ENCODE data around the gene KCNJ16.

Gene KCNJ16

GRCh38 chr17:70050931-70051330, 24.1 kb upstream of the KCNJ16 start:
- TF ChIP-seq, protein P1, sequence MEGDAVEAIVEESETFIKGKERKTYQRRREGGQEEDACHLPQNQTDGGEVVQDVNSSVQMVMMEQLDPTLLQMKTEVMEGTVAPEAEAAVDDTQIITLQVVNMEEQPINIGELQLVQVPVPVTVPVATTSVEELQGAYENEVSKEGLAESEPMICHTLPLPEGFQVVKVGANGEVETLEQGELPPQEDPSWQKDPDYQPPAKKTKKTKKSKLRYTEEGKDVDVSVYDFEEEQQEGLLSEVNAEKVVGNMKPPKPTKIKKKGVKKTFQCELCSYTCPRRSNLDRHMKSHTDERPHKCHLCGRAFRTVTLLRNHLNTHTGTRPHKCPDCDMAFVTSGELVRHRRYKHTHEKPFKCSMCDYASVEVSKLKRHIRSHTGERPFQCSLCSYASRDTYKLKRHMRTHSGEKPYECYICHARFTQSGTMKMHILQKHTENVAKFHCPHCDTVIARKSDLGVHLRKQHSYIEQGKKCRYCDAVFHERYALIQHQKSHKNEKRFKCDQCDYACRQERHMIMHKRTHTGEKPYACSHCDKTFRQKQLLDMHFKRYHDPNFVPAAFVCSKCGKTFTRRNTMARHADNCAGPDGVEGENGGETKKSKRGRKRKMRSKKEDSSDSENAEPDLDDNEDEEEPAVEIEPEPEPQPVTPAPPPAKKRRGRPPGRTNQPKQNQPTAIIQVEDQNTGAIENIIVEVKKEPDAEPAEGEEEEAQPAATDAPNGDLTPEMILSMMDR (conservative IDR thresholded peaks at IDR 0.05; ENCODE audit: low read depth, low read length): no peak
- no peak overlapping the region for H3K4me3 ChIP-seq (ENCODE audit: low read length)
- DNase-seq (ENCODE audit: low read depth): no peak

DNA sequence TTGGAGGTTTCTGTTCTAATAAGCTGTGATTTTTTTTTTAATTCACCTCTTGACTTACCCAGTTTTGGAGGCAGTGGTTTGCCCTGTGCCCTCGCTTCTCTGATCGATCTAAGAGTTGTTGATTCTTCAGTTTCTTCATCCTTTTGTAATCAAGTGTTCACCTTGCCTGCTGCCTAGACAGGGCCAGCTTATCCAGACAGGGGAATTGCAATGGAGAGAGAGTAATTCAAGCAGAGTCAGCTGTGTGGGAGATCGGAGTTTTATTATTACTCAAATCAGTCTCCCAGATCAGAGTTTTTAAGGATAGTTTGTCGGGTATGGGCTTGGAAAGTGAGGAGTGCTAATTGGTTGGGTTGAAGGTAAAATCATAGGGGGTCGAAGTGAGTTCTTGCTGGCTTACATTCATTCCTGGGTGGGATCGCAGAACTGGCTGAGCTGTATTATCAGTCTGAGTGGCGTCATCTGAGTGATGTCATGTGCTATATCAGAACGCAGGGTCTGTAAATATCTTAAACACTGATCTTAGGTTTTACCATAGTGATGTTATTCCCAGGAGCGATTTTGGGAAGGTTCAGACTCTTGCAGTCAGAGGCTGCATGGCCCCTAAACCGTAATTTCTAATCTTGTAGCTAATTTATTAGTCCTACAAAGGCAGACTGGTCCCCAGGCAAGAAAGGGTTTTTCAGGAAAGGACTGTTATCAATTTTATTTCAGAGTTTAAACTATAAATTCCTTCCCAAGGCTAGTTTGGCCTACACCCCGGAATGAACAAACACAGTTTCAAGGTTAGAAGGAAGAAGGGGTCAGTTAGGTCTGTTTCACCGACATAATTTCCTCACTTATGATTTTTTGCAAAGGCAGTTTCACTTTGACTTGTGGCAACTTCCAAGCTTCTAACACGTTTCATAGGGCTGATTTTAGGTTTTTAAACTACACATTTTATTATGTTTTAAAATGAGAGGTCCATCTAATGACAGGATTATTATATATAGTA, 21.5 kb upstream of the KCNJ16 start:
- TF ChIP-seq, protein P1 (conservative IDR thresholded peaks at IDR 0.05; ENCODE audit: low read depth, low read length): no peak
- no peak for DNase-seq (ENCODE audit: low read depth)
- H3K4me3 ChIP-seq (ENCODE audit: low read length): no peak overlapping the region

DNA sequence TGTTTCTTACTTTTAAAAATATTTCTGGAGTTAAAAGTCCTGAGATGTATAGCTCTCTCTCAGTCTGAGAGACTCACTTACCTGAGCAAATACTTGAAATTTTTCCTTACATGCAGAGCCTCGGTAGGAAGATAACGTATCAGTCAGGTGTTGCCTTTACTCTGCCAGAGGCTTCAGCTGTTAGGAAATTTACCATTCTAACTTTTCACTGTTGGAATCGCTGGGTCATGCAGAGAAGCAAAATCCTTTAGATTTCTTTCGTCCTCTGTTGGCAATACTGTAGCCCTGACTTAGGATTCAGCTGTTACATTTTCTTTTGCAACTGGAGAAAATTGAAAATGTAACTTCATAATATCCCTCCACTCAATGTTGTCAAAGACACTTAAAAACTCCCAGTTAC, 20.0 kb upstream of the KCNJ16 start:
- TF ChIP-seq, protein P1 (conservative IDR thresholded peaks at IDR 0.05; ENCODE audit: low read depth, low read length): no peak
- H3K4me3 ChIP-seq (ENCODE audit: low read length): no peak overlapping the region
- no peak for DNase-seq (ENCODE audit: low read depth)

GRCh38 chr17:70059071-70059470, 16.0 kb upstream of the KCNJ16 start:
- TF ChIP-seq, protein P1 (conservative IDR thresholded peaks at IDR 0.05; ENCODE audit: low read depth, low read length): no peak
- H3K4me3 ChIP-seq (ENCODE audit: low read length): no peak overlapping the region
- DNase-seq (ENCODE audit: low read depth): no peak

DNA sequence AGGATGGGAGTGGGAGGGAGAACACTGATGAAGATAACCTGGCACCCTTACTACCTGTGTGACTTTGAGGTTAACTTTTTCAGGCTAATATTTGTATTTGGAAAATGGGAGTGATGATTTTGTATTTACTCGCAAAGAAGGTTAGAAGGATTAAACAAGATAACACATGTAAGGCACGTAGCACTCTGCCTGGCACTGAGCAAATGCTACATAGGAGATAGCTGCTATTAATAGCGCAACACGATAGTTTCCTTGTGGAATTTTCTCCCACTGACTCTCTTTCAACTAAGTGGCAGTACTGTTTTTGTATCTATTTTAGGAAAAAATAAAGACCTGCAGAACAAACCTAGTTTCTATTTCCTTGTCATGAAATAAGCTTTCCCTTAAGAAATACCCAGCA, 15.4 kb upstream of the KCNJ16 start:
- TF ChIP-seq, protein P1 (conservative IDR thresholded peaks at IDR 0.05; ENCODE audit: low read depth, low read length): no peak
- H3K4me3 ChIP-seq (ENCODE audit: low read length): no peak overlapping the region
- no peak for DNase-seq (ENCODE audit: low read depth)

DNA sequence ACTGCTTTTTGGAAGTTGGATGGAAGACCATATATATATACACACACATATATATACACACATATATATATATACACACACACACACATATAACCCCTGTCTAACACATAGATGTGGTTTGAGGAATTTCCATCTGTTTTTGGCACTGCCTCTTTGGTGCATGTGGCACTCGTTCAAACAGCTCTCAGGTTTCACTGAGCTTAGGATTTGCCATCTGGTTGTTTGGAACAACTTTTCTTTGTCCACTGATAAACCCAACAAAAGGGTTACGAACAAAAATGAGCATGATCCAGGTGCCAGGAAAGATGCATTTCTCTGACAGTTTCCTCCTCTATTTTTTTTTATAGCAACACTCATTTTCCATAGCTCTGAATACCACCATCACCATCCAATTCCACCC, 14.6 kb upstream of the KCNJ16 start:
- TF ChIP-seq, protein P1 (conservative IDR thresholded peaks at IDR 0.05; ENCODE audit: low read depth, low read length): no peak
- no peak overlapping the region for H3K4me3 ChIP-seq (ENCODE audit: low read length)
- DNase-seq (ENCODE audit: low read depth): no peak

DNA sequence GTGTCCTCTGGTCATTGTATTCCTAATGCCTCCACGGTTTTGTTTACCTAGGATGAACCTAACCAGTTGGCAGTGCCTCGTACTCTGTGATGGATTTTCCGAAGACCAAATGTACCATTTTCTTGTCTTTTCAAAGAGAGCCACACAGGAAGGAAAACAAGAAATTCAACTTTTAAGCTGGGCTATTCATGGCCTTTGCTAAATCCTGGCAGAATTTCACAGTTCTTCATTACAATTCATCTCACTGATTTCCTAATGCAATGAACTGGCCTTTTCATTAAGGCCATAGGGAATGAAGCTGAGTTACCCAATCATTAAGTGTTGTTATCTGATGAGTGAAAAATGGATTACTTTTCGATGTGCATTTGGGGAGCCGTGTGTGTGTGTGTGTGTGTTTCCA, 7.9 kb upstream of the KCNJ16 start:
- TF ChIP-seq, protein P1 (conservative IDR thresholded peaks at IDR 0.05; ENCODE audit: low read depth, low read length): no peak
- DNase-seq (ENCODE audit: low read depth): no peak
- H3K4me3 ChIP-seq (ENCODE audit: low read length): no peak overlapping the region
